Esophagus muscularis mucosa (tissue), 4 donors: ENCODE results near the gene MAST3. TPM values are rescaled to one million over a fixed set of nuclear protein-coding genes. Genes with fewer than 3 reads are reported as not detected.
A peak's percentile ranks its signal among the peaks of the same experiment; 100 is the strongest.

Source experiments
- DNase-seq: peaks from one replicate; pipeline ENCODE4 v3.0.0-alpha.2; 2017; ENCODE audit errors: extremely low spot score
- H3K27ac ChIP-seq, 4 donors: fragments of 200-600 bp; sonication (generic); replicated peaks in 1 of 4; 1 replicate in 3 of 4; 2 replicates in 1 of 4; pipeline ENCODE4 v1.5.1; 2016 to 2019; ENCODE audit warnings: mild to moderate bottlenecking in 1 of 4
- H3K27me3 ChIP-seq, 4 donors: fragments of 200-600 bp; sonication (generic); one replicate each; pipeline versions ENCODE4 v1.5.1 to v1.6.0; 2016 to 2019
- H3K36me3 ChIP-seq, 4 donors: fragments of 200-600 bp; sonication (generic); one replicate each; pipeline ENCODE4 v1.5.1; 2016 to 2019
- H3K4me1 ChIP-seq, 4 donors: fragments of 200-600 bp; sonication (generic); one replicate each; pipeline ENCODE4 v1.5.1; 2016 to 2019
- H3K4me3 ChIP-seq, 4 donors: fragments of 200-600 bp; sonication (generic); 1 replicate in 2 of 4; 2 replicates in 2 of 4; pipeline ENCODE4 v1.5.1; 2016 to 2019; ENCODE audit warnings: mild to moderate bottlenecking in 4 of 4, moderate library complexity in 1 of 4
- H3K9me3 ChIP-seq, 4 donors: fragments of 200-600 bp; sonication (generic); 1 replicate in 3 of 4; 2 replicates in 1 of 4; pipeline ENCODE4 v1.5.1; 2016 to 2019
- EP300 ChIP-seq: sonication (generic); formaldehyde crosslinking; IDR thresholded peaks from one replicate; pipeline ENCODE4 v1.6.1; 2017; ENCODE audit warnings: antibody characterized with exemption
- POLR2A ChIP-seq: fragments of 450-650 bp; IDR thresholded peaks from one replicate; pipeline ENCODE4 v1.6.1; 2017; ENCODE audit warnings: antibody characterized with exemption, moderate library complexity, mild to moderate bottlenecking, low read depth
- POLR2AphosphoS5 ChIP-seq, 2 donors: sonication (generic); formaldehyde crosslinking; IDR thresholded peaks; one replicate each; pipeline ENCODE4 v1.6.1; 2017; ENCODE audit warnings: antibody characterized with exemption in 2 of 2
- WGBS: methylation state at CpG from one replicate; pipeline ENCODE4 v1.1.5; 2018; 5-methylcytosine and 5-hydroxymethylcytosine counted together
- intact Hi-C: fragments of 100-400 bp; cut with DNase I; formaldehyde crosslinking; loops from one replicate; pipeline ENCODE4 v1.15.1; 2023
- total RNA-seq, 4 donors: library from RNA; depleted of rRNA; stranded (reverse); fragments of >200 nt; gene quantifications; one replicate each; pipeline versions ENCODE4 v1.1.0 to v1.2.1, GENCODE V29; 2016
- TF ChIP-seq, protein P1 (sequence below), 3 experiments: fragments of 200-600 bp in 2 of 3; fragments of 450-650 bp in 1 of 3; sonication (generic) in 2 of 3; IDR thresholded peaks; one replicate each; pipeline ENCODE4 v1.5.1; 2017 to 2019; ENCODE audit warnings: antibody characterized with exemption in 3 of 3, mild to moderate bottlenecking in 2 of 3, moderate library complexity in 1 of 3

MAST3 gene
- total RNA-seq, 4 donors from 2014 or later, result 5.0 to 8.5 (median 6.4) TPM

DNA sequence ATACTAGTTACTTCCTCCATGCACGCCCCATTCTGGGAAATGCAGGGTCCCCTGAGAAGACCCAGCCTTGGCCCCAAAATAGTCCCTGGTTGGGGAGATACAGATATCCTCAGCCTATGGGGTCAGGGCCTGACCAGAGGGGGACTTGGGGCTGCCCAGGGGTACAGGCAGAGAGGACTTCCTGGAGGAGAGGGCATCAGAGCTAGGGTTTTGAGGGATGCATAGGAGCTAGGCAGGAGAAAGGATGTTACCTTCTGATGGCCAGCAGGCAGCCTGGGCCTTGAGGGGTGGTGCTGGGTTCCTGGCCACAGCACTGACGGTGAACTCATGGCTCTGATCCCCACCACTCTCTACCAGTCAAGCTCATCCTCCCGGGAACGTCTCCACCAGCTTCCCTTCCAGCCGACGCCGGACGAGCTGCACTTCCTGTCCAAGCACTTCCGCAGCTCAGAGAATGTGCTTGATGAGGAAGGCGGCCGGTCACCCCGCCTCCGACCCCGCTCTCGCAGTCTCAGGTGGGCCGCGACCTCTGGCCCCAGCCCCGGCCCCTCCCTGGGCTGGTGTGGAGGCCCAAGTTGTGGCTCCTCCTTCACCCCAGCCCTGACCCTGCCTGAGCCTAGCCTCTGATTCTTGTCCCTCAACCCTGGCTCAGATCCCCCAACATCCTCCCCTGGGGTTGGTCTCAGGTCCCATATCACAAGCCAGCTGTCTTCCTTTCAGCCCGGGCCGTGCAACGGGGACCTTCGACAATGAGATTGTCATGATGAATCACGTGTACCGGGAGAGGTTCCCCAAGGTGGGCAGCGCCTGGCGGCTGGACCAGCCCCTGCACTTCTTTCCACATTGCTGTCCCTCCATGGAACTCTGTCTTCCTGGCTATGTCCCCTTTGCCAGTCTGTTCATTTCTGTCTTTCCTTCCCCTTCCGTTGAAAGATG lies 25.6 kb downstream of the MAST3 start:
- peak overlapping the region in 1 of 4 donors; percentile 42 for H3K27ac ChIP-seq

GRCh38 chr19:18123819-18124218 lies 26.2 kb downstream of the MAST3 start:
- Histone ChIP-seq H3K4me3 (no peak overlapping the region), H3K27ac (peak overlapping the region in 1 of 4 donors; percentile 42), H3K36me3 (peaks cover 0 to 69% (median 29%) of the 10 kb centered on the region in 4 donors), H3K27me3 (no peaks in the 10 kb centered on the region), H3K9me3 (no peaks in the 10 kb centered on the region), H3K4me1 (peaks cover 4 to 14% (median 9%) of the 10 kb centered on the region in 4 donors)
- 92% methylated on average over 25 of the region's 26 CpGs for WGBS
- DNase-seq, result no peak
- intact Hi-C loops, result no loop called here
- TF ChIP-seq EP300, result no peak
- TF ChIP-seq POLR2AphosphoS5 (IDR thresholded peaks at IDR 0.05), result no peak
- TF ChIP-seq, protein P1, sequence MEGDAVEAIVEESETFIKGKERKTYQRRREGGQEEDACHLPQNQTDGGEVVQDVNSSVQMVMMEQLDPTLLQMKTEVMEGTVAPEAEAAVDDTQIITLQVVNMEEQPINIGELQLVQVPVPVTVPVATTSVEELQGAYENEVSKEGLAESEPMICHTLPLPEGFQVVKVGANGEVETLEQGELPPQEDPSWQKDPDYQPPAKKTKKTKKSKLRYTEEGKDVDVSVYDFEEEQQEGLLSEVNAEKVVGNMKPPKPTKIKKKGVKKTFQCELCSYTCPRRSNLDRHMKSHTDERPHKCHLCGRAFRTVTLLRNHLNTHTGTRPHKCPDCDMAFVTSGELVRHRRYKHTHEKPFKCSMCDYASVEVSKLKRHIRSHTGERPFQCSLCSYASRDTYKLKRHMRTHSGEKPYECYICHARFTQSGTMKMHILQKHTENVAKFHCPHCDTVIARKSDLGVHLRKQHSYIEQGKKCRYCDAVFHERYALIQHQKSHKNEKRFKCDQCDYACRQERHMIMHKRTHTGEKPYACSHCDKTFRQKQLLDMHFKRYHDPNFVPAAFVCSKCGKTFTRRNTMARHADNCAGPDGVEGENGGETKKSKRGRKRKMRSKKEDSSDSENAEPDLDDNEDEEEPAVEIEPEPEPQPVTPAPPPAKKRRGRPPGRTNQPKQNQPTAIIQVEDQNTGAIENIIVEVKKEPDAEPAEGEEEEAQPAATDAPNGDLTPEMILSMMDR (IDR thresholded peaks at IDR 0.05), result no peak
- no peak for TF ChIP-seq POLR2A

More for the DNA sequence above, 25.6 kb downstream of the MAST3 start:
- TF ChIP-seq POLR2AphosphoS5 (IDR thresholded peaks at IDR 0.05) (peak in 1 of 2 donors; percentile 33), EP300 (no peak)
- DNase-seq, result no peak
- H3K4me3 ChIP-seq, result no peak overlapping the region
- H3K36me3 ChIP-seq, result peaks cover 0 to 62% (median 23%) of the 10 kb centered on the region in 4 donors
- intact Hi-C loops, result no loop called here
- no peaks in the 10 kb centered on the region for H3K9me3 ChIP-seq
- no peaks in the 10 kb centered on the region for H3K27me3 ChIP-seq
- H3K4me1 ChIP-seq, result peaks cover 11 to 20% (median 16%) of the 10 kb centered on the region in 4 donors
- whole genome bisulfite sequencing, result 70% methylated on average over 26 of the region's 27 CpGs

GRCh38 chr19:18126097-18126496 lies 28.5 kb downstream of the MAST3 start:
- WGBS, result 96% methylated on average over 2 of the region's 2 CpGs
- DNase-seq, result no peak
- Histone ChIP-seq H3K27ac (no peak overlapping the region), H3K4me3 (no peak overlapping the region), H3K9me3 (no peaks in the 10 kb centered on the region), H3K4me1 (peaks cover 0 to 3% (median 0%) of the 10 kb centered on the region in 4 donors), H3K27me3 (no peaks in the 10 kb centered on the region), H3K36me3 (peaks cover 9 to 87% (median 43%) of the 10 kb centered on the region in 4 donors)
- intact Hi-C loops, result no loop called here
- TF ChIP-seq, protein P1 (IDR thresholded peaks at IDR 0.05), result no peak
- TF ChIP-seq EP300, result no peak
- TF ChIP-seq POLR2A, result no peak
- no peak for TF ChIP-seq POLR2AphosphoS5 (IDR thresholded peaks at IDR 0.05)

DNA sequence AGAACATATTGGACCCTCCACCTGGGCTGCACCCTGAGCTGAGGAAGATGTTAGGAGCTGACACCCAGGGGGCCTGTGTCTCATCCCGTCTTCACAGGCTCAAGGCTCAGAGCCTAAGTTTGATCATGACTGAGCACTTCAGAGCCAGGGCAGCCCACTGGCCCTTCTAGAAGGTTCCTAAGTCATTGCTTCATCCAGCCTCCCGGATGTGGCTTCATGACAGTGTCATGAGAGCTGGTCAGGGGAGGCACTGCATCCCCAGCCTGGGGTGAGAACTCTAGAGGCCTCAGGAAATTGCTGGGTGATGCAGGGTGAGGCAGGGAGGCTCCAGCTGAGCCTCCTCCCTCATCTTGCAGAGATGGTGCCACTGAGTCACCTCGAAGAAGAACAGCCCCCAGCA lies 30.5 kb downstream of the MAST3 start:
- intact Hi-C loops, result no loop called here
- H3K27ac ChIP-seq, result no peak overlapping the region
- peaks cover 17 to 88% (median 53%) of the 10 kb centered on the region in 4 donors for H3K36me3 ChIP-seq

GRCh38 chr19:18128805-18129204 lies 31.2 kb downstream of the MAST3 start:
- TF ChIP-seq POLR2AphosphoS5 (IDR thresholded peaks at IDR 0.05) (no peak), POLR2A (no peak), EP300 (no peak)
- TF ChIP-seq, protein P1 (IDR thresholded peaks at IDR 0.05), result no peak
- no peak for DNase-seq
- H3K27ac ChIP-seq, result no peak overlapping the region
- H3K27me3 ChIP-seq, result no peaks in the 10 kb centered on the region
- intact Hi-C loops, result no loop called here
- H3K36me3 ChIP-seq, result peaks cover 17 to 84% (median 53%) of the 10 kb centered on the region in 4 donors
- H3K4me3 ChIP-seq, result no peak overlapping the region
- 96% methylated on average over 12 of the region's 12 CpGs for WGBS
- H3K9me3 ChIP-seq, result no peaks in the 10 kb centered on the region
- peaks cover 0 to 3% (median 0%) of the 10 kb centered on the region in 4 donors for H3K4me1 ChIP-seq

More for the DNA sequence above, 30.5 kb downstream of the MAST3 start:
- H3K9me3 ChIP-seq, result no peaks in the 10 kb centered on the region
- WGBS, result 100% methylated on average over 1 of the region's 3 CpGs
- H3K4me1 ChIP-seq, result peaks cover 0 to 3% (median 0%) of the 10 kb centered on the region in 4 donors
- no peak overlapping the region for H3K4me3 ChIP-seq
- DNase-seq, result no peak
- TF ChIP-seq, protein P1 (IDR thresholded peaks at IDR 0.05), result no peak
- TF ChIP-seq POLR2AphosphoS5 (IDR thresholded peaks at IDR 0.05) (no peak), EP300 (no peak), POLR2A (no peak)
- no peaks in the 10 kb centered on the region for H3K27me3 ChIP-seq
